Heart right ventricle (tissue), 16 donors: ENCODE results near the gene TSKS. TPM values are rescaled to one million over a fixed set of nuclear protein-coding genes. Genes with fewer than 3 reads are reported as not detected.
"Not testable (repeated sequence)": the region's sequence is repeated elsewhere in the genome, so short reads cannot be mapped to it uniquely, and the experiment has no call there.

Experiments
- ATAC-seq, 8 donors: fragments of 200-7000 bp; cut with Tn5 transposase; one replicate each; pipeline ENCODE4 v1.9.1; 2020; ENCODE audit warnings: mild to moderate bottlenecking in 8 of 8, moderate library complexity in 8 of 8, moderate number of reproducible peaks in 1 of 8
- DNase-seq, 2 donors: peaks; one replicate each; pipeline ENCODE4 v3.0.0-alpha.2; 2020
- H3K27ac ChIP-seq, 10 donors: fragments of 200-600 bp; sonication (generic) in 2 of 10; one replicate each; pipeline versions ENCODE4 v1.5.0 to v1.8.0; 2020 to 2022; ENCODE audit warnings: mild to moderate bottlenecking in 3 of 10
- H3K27me3 ChIP-seq, 7 donors: fragments of 200-600 bp; one replicate each; pipeline ENCODE4 v1.8.0; 2021 to 2022; ENCODE audit warnings: mild to moderate bottlenecking in 2 of 7
- H3K36me3 ChIP-seq, 9 donors: fragments of 200-600 bp; sonication (generic) in 1 of 9; one replicate each; pipeline versions ENCODE4 v1.5.0 to v1.8.0; 2020 to 2022; ENCODE audit warnings: mild to moderate bottlenecking in 2 of 9
- H3K4me1 ChIP-seq, 9 donors: fragments of 200-600 bp; sonication (generic) in 1 of 9; one replicate each; pipeline versions ENCODE4 v1.5.0 to v1.8.0; 2020 to 2022; ENCODE audit warnings: mild to moderate bottlenecking in 4 of 9
- H3K4me3 ChIP-seq, 10 donors: fragments of 200-600 bp; sonication (generic) in 2 of 10; one replicate each; pipeline versions ENCODE4 v1.5.0 to v1.8.0; 2020 to 2022; ENCODE audit warnings: mild to moderate bottlenecking in 7 of 10, moderate library complexity in 2 of 10
- H3K9me3 ChIP-seq, 11 donors: fragments of 200-600 bp in 10 of 11; sonication (generic) in 2 of 11; one replicate each; pipeline versions ENCODE4 v1.5.0 to v1.8.0; 2013 to 2022; ENCODE audit warnings: mild to moderate bottlenecking in 2 of 11, control low read depth in 1 of 11, moderate library complexity in 1 of 11
- WGBS, 2 donors: extraction: QIAGEN DNeasy Blood & Tissue Kit; methylation state at CpG; one replicate each; pipeline ENCODE4 v1.1.7; 2013; ENCODE audit warnings: inconsistent platforms in 1 of 2; 5-methylcytosine and 5-hydroxymethylcytosine counted together
- intact Hi-C, 10 donors: fragments of 100-400 bp; cut with DNase I; formaldehyde crosslinking; loops; one replicate each; pipeline versions ENCODE4 v1.11.1 to v1.14.2; 2022
- polyA plus RNA-seq, 2 donors: library from polyadenylated mRNA; stranded (reverse); fragments of 200-250 nt; gene quantifications; one replicate each; pipeline ENCODE4 v1.2.3, GENCODE V29; 2013
- total RNA-seq, 10 donors: library from RNA; stranded (reverse); fragmentation: NEBNext Ultra II Directional in 3 of 10; extraction: Animal tissue kit (Norgen Biotek cat#: 25700) in 3 of 10; gene quantifications; one replicate each; pipeline versions ENCODE4 v1.2.1 to v1.2.4, GENCODE V29; 2021 to 2023
- TF ChIP-seq, protein P1 (sequence below), 9 donors: fragments of 200-600 bp; sonication (generic) in 2 of 9; IDR thresholded peaks; one replicate each; pipeline versions ENCODE4 v1.5.0 to v1.8.0; 2021 to 2022; ENCODE audit warnings: antibody characterized with exemption in 9 of 9, mild to moderate bottlenecking in 5 of 9, moderate library complexity in 1 of 9
- donor health status: Arrhythmogenic right ventricular cardiomyopathy.
- donor health status: ischemic (EF 13 %, LVEDD 7.1; RV severe dilation, severe dysfunction).
- donor health status: healthy with polysubstance abuse.
- donor health status: DM: no; HTN: yes; CAD: no.
- donor health status: DM: no; HTN: no; CAD: no.
- donor health status: ischemic (EF 25% LVEDD 6.9; RV normal size, moderate dysfunction).
- donor health status: ischemic (EF 25% LVEDD 5.7; RV mildly dilated, moderate dysfunction).
- donor health status: healthy.
- donor health status: DM: yes; HTN: yes; CAD: no.
- donor health status: Ischemic cardiomyopathy.
- donor health status: ischemic (EF 35%, LVEDD 5.7; RV mildly dilated, moderate dysfunction).
- donor health status: nonischemic (EF 11% LVEDD 7.7; RV severe dilation, severe dysfunction).
- donor health status: DM: yes; HTN: yes; CAD: no.
- donor health status: PGD.
- donor health status: ischemic (EF 29% LVEDD 5.4; RV normal size, mild dysfunction).
- donor health status: nonischemic (EF 23%, LVEDD 6.1; RV moderate dilation, normal function).

Gene TSKS
- total and polyA plus RNA-seq, 12 donors, result 0.15 to 3.4 (median 0.40) TPM; not detected in 2

DNA sequence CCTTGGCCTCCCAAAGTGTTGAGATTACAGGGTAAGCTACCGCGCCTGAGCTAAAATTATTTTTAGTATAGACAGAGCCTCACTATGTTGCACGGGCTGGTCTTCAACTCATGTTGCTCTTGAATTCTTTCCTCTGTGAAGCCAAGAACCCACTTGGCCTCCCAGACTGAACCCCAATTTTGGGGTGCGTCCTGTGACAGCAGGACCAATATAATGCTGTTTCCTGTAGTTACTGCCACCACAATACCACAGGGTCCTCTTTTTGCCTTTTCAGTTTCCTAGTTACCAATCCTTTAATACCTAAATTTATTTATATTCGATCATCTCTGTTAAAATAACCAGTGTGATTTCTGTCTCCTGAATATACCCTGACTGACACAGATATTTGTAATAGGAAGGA is 32.9 kb downstream of the TSKS start:
- WGBS, 2 donors, result 81 to 86% methylated on average over 5 of the region's 5 CpGs
- peaks cover 0 to 20% (median 13%) of the 10 kb centered on the region in 9 donors for H3K4me1 ChIP-seq
- TF ChIP-seq, protein P1, sequence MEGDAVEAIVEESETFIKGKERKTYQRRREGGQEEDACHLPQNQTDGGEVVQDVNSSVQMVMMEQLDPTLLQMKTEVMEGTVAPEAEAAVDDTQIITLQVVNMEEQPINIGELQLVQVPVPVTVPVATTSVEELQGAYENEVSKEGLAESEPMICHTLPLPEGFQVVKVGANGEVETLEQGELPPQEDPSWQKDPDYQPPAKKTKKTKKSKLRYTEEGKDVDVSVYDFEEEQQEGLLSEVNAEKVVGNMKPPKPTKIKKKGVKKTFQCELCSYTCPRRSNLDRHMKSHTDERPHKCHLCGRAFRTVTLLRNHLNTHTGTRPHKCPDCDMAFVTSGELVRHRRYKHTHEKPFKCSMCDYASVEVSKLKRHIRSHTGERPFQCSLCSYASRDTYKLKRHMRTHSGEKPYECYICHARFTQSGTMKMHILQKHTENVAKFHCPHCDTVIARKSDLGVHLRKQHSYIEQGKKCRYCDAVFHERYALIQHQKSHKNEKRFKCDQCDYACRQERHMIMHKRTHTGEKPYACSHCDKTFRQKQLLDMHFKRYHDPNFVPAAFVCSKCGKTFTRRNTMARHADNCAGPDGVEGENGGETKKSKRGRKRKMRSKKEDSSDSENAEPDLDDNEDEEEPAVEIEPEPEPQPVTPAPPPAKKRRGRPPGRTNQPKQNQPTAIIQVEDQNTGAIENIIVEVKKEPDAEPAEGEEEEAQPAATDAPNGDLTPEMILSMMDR (IDR thresholded peaks at IDR 0.05), result no peak
- H3K36me3 ChIP-seq, result no peaks in the 10 kb centered on the region
- H3K27ac ChIP-seq, result no peak overlapping the region
- no peak for ATAC-seq
- no peaks in the 10 kb centered on the region for H3K9me3 ChIP-seq
- no peak overlapping the region for H3K4me3 ChIP-seq
- DNase-seq, result no peak
- H3K27me3 ChIP-seq, result no peaks in the 10 kb centered on the region
- intact Hi-C loops, result no loop called here

DNA sequence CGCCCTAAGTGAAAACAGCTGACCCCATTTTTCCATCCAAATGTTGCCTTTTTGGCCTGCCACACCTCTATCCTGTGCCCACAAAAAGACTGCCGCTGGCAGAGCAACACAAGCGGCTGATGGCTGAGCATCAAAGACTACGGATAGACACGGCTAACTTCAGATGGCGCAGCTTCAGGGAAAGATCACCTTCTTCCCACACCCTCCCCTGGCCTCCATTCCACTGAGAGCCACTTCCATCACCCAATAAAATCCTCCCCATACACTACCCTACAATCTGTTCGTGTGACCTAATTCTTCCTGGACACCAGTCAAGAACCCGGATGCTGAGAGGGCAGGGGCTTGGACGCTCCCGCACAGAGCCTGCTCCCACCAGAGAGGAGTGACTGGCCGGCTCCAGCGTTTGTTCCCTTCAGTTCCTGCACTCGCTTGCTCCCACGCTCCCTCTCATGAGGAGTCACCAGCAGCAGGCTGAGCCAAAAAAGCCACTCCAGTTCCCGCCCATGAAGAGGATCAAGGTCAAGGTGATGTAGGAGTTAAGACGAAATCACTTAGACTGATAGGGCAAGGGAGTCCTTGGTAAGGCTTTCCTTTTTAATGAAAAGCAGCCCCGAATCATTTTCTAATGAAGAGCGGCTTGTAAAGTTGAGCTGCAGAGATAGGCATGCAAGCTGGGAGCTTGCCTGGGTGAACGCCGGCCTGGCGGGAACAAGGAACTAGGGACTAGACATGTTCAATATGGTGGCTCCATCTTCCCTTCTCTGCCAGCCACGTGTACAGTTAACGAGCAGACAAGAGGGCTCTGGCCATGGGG is 35.7 kb downstream of the TSKS start:
- 58% methylated on average over 23 of the region's 23 CpGs for WGBS, 2 donors
- peak; percentile 49 to 65 for DNase-seq
- ATAC-seq, result peak; percentile 79 to 94 (median 86)
- intact Hi-C loops, result no loop called here
- Histone ChIP-seq H3K36me3 (peaks cover 0 to 6% (median 0%) of the 10 kb centered on the region in 9 donors), H3K9me3 (no peaks in the 10 kb centered on the region), H3K4me1 (peaks cover 0 to 20% (median 13%) of the 10 kb centered on the region in 9 donors), H3K4me3 (peak overlapping the region in 1 of 10 donors; percentile 6), H3K27me3 (no peaks in the 10 kb centered on the region), H3K27ac (peak overlapping the region in 9 of 10 donors; percentile 17 to 77 (median 65))
- TF ChIP-seq, protein P1 (IDR thresholded peaks at IDR 0.05), result no peak

- 79 to 81% methylated on average over 22 of the region's 22 CpGs for WGBS, 2 donors
- not testable (repeated sequence) for H3K9me3 ChIP-seq, H3K4me3 ChIP-seq, DNase-seq, ATAC-seq, H3K27me3 ChIP-seq, H3K27ac ChIP-seq, H3K36me3 ChIP-seq
- intact Hi-C loops, result loop anchor here in 1 of 10 donors (5.0 kb wide), 1 partner anchor 48 kb away; the partner anchor contains the start of gene AP2A1
- H3K4me1 ChIP-seq, result peaks cover 0 to 14% (median 5%) of the 10 kb centered on the region in 9 donors
Measured at GRCh38 chr19:49719420-49719819, 43.7 kb downstream of the TSKS start.

GRCh38 chr19:49718991-49719390 is 44.1 kb downstream of the TSKS start:
- no peaks in the 10 kb centered on the region for H3K36me3 ChIP-seq
- no peaks in the 10 kb centered on the region for H3K27me3 ChIP-seq
- no peaks in the 10 kb centered on the region for H3K9me3 ChIP-seq
- TF ChIP-seq, protein P1 (IDR thresholded peaks at IDR 0.05), result no peak
- intact Hi-C loops, result loop anchor here in 1 of 10 donors (5.0 kb wide), 1 partner anchor 48 kb away; the partner anchor contains the start of gene AP2A1
- DNase-seq (no peak), ATAC-seq (no peak)
- WGBS, 2 donors, result 83 to 86% methylated on average over 6 of the region's 6 CpGs
- no peak overlapping the region for H3K27ac ChIP-seq
- H3K4me3 ChIP-seq, result no peak overlapping the region
- peaks cover 0 to 14% (median 5%) of the 10 kb centered on the region in 9 donors for H3K4me1 ChIP-seq
